ENCODE results near the gene SMO. TPM values are rescaled to one million over a fixed set of nuclear protein-coding genes. Genes with fewer than 3 reads are reported as not detected.

SMO gene
- total and polyA plus RNA-seq, 2 donors (not counting 3 experiments of a cell fraction or from before 2014, with no cell fraction given), result 13.2 to 16.5 TPM

DNA sequence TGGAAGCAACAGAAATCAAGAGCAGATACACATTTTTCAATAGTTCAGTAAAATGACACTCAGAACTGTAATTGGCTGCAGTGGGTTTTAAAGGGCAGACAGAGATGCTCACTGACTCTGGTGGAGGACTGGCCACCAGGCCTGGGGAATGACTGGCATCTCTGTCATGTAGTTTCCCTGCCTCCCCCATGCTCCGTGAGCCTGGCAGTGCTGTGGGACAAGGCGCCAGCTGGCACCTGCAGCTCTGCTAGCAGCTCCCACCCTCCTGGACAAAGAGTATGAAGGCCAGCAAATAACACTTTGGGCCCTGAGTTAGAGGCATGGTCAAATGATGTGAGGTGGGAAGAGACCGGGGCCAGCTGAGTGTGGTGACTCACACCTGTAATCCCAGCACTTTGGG, 28.9 kb upstream of the SMO start:
- dilution Hi-C loops (cut with MboI; ENCODE audit: extremely low pct_ligation_motif_present, low sequenced_read_pairs), result no loop called here
- H3K4me1 ChIP-seq (ENCODE audit: control insufficient read depth, extremely low read depth, insufficient read depth, low read length), result no peaks in the 10 kb centered on the region
- H2AFZ ChIP-seq (ENCODE audit: low read depth, low read length), result no peak overlapping the region
- no peak overlapping the region for H3K9ac ChIP-seq (replicated peaks; ENCODE audit: extremely low read depth, insufficient read depth, low read length)
- H3K9me3 ChIP-seq (replicated peaks; ENCODE audit: control insufficient read depth, insufficient read depth, low read length), result no peaks in the 10 kb centered on the region
- H3K9me1 ChIP-seq (replicated peaks; ENCODE audit: control insufficient read depth, extremely low read depth, insufficient read depth, low read length), result no peaks in the 10 kb centered on the region
- no peak overlapping the region for H3K4me2 ChIP-seq (ENCODE audit: insufficient read depth, low read length)
- FAIRE-seq (no peak), DNase-seq (ENCODE audit: low read depth, low spot score) (no peak)
- H3K27me3 ChIP-seq (ENCODE audit: control insufficient read depth in 2 of 2, insufficient read depth in 2 of 2, low read length in 2 of 2), result peaks cover 11 to 12% of the 10 kb centered on the region in 2 experiments
- no TSS peak for BruUV-seq (replicated peaks)
- no peaks in the 10 kb centered on the region for H4K20me1 ChIP-seq (replicated peaks; ENCODE audit: control insufficient read depth, extremely low read depth, insufficient read depth, low read length)
- no peaks in the 10 kb centered on the region for H3K79me2 ChIP-seq (ENCODE audit: control insufficient read depth, insufficient read depth, low read length)
- intact Hi-C loops (cut with micrococcal nuclease), result no loop called here
- ChIA-PET POLR2A (no interaction called here), CTCF (interaction anchor here (1.0 kb wide), 1 partner anchor 51 kb away, joined by 5 read pairs; no protein-coding TSS in a partner anchor)
- H3K27ac ChIP-seq (ENCODE audit: insufficient read depth, low read depth, low read length), result no peak overlapping the region
- TF ChIP-seq POLR2A (IDR thresholded peaks at IDR 0.05; ENCODE audit: low read depth, low read length) (no peak), JUN (IDR thresholded peaks at IDR 0.05; ENCODE audit: borderline replicate concordance, insufficient read depth, insufficient read length, low read depth) (no peak), POLR2AphosphoS5 (IDR thresholded peaks at IDR 0.05; ENCODE audit: insufficient read depth, low read depth, low read length) (no peak), EZH2 (IDR thresholded peaks at IDR 0.05; ENCODE audit: borderline replicate concordance, low read depth, low read length, severe bottlenecking) (no peak), MAX (IDR thresholded peaks at IDR 0.05; ENCODE audit: insufficient read depth, insufficient read length) (no peak), MYC (IDR thresholded peaks at IDR 0.05; ENCODE audit: low read depth, low read length) (no peak), CTCF (IDR thresholded peaks at IDR 0.05; ENCODE audit: extremely low read depth in 1 of 2, insufficient read depth in 1 of 2, low read depth in 1 of 2, low read length in 2 of 2) (no peak), GATA2 (IDR thresholded peaks at IDR 0.05; ENCODE audit: insufficient read depth, insufficient read length, low read depth, low read length) (no peak), FOS (IDR thresholded peaks at IDR 0.05; ENCODE audit: borderline replicate concordance, insufficient read depth, low read length) (no peak)
- H3K4me3 ChIP-seq (replicated peaks in 1 of 3; ENCODE audit: insufficient read depth in 1 of 3, low read depth in 1 of 3, low read length in 3 of 3), result no peak overlapping the region
- no peaks in the 10 kb centered on the region for H3K36me3 ChIP-seq (ENCODE audit: control insufficient read depth in 2 of 2, extremely low read depth in 1 of 2, insufficient read depth in 2 of 2, low read length in 2 of 2)

All from endothelial cell of umbilical vein (primary cell).